Measurements from ENCODE around the gene TMIE.
"Not testable (repeated sequence)": the region's sequence is repeated elsewhere in the genome, so short reads cannot be mapped to it uniquely, and the experiment has no call there.

The TMIE gene

DNA sequence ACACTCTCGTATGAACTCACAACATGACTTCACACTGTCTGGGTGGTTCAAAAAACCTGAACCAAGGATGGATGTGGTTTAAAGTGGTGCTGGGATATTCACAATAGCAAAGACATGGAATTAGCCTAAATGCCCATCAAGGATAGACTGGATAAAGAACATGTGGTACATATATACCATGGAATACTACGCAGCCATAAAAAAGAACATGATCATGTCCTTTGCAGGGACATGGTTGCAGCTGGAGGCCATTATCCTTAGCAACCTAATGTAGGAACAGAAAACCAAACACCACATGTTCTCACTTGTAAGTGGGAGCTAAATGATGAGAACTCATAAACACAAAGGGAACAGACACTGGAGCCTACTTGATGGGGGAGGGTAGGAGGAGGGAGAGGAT is 19.8 kb downstream of the TMIE start:
- DNase-seq (ENCODE audit: low spot score) (no peak), FAIRE-seq (no peak)

DNA sequence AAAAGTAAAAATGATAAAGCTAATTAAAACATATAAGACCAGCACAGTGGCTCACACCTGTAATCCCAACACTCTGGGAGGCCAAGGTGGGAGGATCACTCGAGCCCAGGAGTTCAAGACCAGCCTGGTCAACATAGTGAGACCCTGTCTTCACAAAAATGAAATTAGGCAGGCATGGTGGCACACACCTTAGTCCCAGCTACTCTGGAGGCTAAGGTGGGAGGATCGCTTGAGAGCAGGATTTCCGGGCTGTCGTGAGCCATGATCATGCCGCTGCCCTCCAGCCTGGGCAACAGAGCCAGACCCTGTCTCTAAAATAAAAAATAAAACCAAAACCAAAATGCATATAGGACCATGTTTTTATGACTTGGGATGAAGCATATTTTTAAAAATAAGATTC is 21.3 kb downstream of the TMIE start:
- no peak for FAIRE-seq

DNA sequence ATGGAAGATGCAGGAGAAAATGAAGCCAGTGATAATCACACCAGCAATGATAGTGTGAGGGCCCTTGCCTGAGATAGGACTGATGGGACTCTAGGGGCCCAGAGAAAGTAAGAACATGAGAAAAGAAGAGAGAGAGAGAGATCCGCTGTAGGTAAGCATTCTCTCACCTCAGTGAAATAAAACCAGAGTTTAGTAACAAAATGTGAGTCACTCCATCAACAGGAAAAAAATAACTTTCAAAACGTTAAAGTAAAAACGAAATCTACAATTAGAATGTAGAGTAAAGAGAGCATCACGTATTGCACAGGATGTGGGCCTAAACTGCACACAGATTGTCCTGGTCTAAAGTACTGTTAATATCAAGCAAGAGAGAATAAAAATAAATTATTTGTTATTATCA is 23.2 kb downstream of the TMIE start:
- FAIRE-seq (no peak), DNase-seq (ENCODE audit: low spot score) (no peak)

More for the DNA sequence above, 21.3 kb downstream of the TMIE start:
- no peak for DNase-seq (ENCODE audit: low spot score)

DNA sequence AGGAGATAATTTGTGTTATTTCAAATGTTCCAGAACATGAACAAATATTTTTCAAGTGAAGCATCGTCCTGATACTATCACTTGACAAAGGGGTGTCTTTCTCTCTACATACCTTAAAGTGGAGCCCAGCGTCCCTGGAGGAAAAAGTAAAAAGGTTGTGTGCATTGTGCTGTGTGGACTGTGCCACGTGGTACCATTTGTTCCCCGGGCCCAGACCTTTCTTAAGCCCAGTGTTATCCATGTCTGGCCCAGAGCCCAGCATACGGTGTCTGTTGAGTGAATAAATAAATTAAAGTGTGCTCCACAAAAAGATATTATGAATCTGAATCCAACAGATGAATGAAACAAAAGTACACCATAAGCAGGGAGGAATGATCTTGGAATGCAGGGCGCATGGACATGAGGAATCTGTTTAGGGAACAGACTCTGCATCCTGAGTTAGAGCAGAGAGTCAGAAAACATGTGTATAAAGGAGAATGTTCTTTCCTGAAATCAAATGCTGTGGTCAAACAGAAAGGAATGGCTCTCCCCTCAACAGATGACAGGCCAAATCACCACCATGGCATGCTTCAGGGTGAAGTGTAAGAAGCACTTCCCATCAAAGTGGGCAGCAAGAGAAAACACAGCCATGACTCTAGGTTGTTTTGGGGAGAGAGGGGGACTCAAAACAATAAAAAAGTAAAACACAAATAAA is 24.6 kb downstream of the TMIE start:
- no peak for DNase-seq (ENCODE audit: low spot score)

DNA sequence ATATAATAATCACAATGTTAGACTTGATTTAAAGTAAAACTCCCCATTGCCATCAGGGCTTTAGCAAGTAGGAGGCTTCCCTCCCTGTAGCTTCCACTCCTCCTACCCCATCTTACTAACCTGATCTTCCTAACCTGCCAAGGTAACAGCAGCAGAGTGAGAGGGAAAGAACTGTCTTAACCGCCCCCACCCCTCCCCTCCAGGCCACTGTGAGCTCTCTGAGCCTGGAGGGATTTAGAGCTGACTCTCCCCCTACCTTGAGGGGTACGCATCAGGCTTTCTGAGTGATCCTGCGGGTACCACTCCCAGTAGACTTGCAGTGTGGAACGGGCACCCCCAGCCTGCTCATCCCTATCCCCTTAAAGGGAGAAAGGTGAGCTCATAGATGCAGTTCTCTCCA is 27.8 kb downstream of the TMIE start:
- DNase-seq (ENCODE audit: low spot score) (no peak), FAIRE-seq (no peak)

More for the DNA sequence above, 24.6 kb downstream of the TMIE start:
- no peak for FAIRE-seq

DNA sequence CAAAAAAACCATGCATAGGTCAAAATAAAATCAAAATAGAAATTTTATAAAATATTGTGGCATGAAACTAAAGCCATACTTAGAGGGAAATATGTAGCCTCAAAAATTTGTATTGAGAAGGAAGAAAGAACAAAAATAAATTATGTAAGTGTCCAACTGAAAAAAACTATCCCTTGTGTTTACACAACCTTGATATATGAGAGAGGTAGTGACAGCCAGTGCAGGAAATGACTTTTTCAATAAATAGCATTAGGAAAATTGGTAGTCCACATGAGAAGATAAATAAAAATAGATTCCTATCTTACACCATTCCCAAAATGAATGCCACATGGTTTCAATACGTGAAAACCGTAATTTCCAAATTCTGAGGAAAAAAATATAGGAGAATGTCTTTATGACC is 29.6 kb downstream of the TMIE start:
- FAIRE-seq (no peak), DNase-seq (ENCODE audit: low spot score) (no peak)

DNA sequence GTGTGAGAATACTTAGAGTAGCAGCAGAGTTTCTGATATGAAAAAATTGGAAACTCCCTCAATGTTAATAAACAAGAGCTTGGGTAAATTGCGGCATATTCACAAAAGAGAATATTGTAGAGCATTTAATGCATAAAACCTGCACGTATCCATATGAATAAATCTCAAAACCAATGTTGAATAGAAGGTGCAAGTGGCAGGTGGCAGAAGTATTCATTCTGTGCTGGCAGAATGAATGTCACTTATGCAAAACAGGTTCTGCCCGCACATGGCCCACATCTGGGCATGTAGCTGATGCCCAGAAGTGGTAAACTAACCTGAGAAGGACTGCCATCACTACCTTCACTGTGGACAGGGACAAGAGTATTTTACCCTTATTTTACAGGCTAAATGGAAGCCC is 30.6 kb downstream of the TMIE start:
- no peak for DNase-seq (ENCODE audit: low spot score)
- no peak for FAIRE-seq

DNA sequence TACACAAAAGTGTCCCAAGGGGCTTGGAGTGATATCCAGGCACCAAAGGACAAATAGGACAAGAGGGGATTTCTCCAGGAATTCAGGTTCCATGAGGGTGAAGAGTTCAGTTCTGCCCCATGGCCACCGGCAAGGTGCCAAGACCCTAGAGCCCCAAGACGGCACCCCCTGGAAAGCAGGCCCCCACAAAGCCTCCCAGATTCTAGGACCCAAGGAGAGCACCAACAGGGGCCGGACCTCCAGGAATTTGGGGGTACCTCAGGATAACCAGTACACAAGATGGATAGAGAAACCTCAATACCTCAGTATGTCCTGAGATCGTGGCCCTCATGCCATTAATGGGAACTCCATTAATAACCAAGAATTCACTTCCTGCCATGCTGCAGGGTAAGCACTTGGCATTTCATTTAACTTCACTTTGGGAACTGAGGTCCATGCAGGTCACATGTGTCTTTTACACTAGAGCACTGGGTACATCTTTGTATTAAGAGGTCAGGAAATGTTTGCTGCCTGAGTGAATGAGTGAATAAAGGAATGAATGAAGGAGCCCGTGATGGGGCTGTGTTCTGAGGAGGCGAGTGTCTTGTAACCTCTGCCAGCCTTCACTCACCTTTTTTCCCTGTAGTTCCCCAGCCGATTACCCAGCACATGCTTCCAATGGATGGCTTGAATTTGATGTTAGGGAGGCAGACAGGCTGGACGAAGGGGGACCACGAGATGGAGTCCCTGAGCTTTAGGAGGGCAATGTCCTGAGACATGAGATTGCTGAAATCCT is 32.0 kb downstream of the TMIE start:
- DNase-seq (ENCODE audit: low spot score) = no peak
- FAIRE-seq = no peak

DNA sequence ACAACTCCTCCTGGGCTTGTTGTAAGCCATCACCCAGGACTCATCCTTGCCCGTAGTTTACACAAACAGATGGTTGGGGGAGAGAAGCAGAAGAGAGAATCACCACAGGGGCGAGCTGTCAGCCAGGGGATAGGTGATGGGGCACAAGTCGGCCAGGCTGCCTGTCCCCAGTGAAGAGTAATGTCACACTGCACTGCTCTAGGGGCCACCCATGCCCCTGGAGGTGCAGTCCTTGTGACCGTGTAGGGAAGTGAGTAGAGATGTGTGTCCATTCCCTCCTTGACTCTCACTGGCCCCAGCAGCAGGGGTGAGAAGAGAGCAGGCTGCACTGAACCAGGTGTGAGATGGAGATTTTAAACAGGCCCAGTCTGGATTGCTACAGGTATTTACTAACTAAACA is 33.6 kb downstream of the TMIE start:
- no peak for DNase-seq (ENCODE audit: low spot score)

DNA sequence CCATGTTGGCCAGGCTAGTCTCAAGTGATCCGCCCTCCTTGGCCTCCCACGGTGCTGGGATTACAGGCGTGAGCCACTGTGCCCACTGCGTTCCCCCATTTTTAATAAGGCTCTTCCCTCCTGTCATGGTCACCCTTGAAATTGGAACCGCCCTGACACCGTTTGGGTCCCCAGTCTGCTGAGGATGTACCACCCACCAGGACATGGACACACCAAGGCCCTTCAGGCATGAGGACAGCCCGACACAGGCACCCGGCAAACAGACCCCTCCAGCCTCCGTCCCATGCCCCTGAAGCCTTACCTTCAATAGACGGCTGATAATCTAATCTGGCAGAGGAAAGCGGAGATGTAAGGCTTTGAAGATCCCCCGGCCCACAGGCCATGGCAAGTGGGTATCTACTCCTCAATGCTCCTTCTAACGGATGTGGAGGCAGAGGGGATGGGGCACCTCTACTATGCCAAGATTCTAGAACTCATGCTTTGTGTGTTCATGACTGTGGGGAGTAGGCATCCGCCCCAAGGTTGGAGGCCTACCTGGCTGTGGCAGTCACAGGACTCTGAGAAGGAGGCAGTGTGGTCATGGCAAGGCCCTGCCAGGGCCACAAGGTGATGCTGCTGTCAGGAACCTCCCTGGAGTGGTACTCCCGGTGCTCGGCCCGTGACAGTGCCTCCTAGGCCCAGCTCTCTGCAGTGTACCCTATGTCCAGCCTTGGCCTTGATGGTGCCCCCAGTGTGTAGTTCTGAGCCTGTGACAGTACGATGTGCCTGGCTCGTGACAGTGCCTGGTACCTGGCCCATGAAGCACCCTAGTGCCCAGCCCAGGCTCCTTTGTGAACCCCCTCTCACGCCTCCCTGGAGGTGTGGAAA is 35.0 kb downstream of the TMIE start:
- no peak for FAIRE-seq
- no peak for DNase-seq (ENCODE audit: low spot score)

More for the DNA sequence above, 33.6 kb downstream of the TMIE start:
- no peak for FAIRE-seq

DNA sequence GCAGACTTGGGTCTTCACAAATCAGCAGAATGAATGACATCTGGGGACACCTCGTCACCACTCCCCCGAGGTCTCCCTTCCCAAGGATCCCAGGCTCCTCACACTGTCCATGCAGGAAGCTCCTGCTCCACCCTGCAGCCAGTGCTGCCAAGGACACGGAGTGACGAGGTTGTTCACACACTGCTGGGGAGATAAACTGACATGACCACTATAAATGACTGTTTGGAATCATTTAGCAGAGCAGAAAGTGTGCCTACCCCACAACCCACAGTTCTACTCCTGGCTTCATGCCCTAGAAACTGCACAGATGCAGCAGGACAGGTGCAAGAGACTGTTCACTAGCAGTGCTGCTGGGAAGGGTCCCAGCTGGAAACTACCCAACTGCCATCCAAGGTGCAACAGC is 36.1 kb downstream of the TMIE start:
- FAIRE-seq (no peak), DNase-seq (ENCODE audit: low spot score) (no peak)

DNA sequence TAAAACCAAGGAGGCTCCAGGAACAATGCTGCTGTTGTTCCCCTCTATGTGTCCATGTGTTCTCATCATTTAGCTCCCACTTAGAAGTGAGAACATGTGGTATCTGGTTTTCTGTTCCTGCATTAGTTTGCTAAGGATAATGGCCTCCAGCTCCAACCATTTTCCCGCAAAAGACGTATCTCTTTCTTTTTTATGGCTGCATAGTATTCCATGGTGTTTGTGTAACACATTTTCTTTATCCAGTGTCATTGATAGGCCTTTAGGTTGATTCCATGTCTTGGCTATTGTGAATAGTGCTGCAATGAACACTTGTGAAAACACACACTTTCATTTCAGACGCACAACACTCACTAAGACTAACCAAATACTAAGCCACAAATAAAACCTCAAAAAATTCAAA is 38.4 kb downstream of the TMIE start:
- DNase-seq (ENCODE audit: low spot score); FAIRE-seq: not testable (repeated sequence)

DNA sequence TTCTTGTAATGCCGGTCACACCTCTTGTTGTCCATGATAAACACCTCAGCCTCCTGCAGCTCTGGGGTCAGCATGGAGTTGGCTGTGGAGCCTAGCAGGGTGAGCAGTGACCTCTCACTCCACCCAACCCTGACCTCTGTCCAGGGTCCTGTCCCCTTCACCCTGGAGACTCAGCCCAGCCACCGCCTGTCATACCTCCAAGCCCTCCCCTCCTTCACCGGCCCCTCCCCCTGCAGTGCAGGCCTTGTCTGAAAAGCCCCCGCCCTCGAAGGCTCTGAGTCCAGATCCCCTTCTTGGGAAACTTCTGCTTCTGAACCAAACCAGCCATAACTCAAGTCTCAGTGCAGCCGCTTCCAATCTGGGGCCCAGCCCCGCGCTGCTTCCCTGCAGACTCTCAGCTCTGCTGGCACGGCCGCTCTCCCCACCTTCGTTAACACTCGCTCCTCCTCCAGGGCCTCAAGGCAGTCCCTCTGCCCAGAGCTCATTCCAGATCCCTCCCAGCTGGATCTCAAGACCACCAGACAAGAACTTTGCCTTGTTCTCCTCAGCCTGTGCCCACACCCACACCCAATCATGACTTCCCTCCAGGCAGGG is 41.9 kb downstream of the TMIE start:
- FAIRE-seq = no peak

DNA sequence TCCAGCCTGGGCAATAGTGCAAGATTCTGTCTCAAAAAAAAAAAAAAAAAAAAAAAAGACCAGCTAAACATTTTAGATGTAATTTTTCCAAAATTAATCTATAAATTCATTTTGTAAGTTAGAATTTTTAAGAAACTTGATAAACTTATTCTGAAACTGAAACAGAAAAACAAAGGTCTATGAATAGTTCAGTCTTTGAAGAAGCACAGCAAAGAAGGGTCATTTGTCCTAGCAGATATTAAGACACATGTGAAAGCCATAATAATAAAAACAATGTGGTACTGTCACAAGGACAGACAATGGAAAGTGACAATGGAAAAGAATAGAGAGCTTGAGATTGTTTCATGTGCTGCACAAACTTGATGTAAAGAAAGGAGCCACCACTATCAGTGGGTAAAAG is 45.5 kb downstream of the TMIE start:
- FAIRE-seq (no peak), DNase-seq (ENCODE audit: low spot score) (no peak)

More for the DNA sequence above, 41.9 kb downstream of the TMIE start:
- no peak for DNase-seq (ENCODE audit: low spot score)

DNA sequence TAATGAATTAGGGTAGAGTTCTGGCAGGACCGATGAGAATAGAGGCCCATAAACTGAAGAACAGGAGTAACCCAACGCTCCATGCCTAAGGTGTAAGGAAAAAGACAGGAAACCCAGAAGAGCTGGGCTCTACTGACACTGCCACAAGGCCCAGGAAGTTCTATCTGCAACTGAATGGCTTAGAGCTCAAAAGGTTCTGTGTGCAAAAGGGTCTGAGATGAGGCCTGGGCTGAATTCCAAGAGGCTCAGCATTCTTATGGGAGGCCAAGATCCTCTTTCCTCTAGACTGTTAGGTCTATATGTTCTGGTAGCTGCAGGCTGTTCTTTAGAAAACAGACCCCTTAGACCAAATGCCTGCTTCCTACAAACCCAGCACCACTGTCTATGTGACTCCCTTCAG is 47.0 kb downstream of the TMIE start:
- FAIRE-seq (no peak), DNase-seq (ENCODE audit: low spot score) (no peak)

DNA sequence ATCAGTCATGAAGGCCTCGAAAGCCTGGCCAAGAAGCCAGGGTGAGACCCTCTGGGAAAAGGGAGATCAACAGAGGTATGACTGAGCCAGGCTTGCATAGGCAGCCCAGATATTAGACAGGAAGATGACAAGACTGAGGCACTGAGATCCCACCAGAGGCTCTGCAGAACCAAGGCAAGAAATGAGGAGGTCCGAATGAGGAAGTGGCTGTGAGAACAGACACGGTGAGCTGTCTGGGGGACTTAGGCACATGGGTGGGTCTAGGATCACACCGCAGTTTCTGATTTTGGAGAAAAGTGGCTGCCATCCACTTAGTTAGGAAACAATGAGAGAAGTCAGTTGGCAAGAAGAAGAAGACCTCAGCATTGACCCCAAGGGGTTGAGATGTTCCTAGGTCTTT is 47.9 kb downstream of the TMIE start:
- DNase-seq (ENCODE audit: low spot score) (no peak), FAIRE-seq (no peak)

DNA sequence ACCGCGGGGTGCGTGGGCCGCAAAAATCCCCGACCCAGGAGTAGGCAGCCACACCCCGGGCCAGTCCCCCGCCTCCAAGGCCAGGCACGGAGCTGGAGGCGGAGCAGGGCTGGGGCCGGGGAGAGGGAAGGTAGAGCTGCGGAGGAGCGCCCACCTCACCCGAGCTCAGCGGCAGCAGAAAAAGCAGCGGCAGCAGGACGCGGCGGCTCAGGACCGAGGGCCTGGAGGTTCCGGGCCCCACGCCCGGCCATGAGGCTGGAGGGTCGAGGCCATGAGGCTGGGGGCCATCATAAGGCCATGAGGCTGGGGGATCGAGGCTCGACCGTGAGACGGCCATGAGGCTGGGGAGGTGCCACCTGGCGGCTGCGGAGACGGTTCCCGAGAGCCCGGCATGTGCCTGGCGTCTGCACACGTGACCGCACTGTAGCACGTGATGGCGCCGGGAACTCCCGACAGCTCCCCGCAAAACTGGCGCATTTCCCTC is 49.4 kb downstream of the TMIE start:
- FAIRE-seq = no peak
- no peak for DNase-seq (ENCODE audit: low spot score)

DNA sequence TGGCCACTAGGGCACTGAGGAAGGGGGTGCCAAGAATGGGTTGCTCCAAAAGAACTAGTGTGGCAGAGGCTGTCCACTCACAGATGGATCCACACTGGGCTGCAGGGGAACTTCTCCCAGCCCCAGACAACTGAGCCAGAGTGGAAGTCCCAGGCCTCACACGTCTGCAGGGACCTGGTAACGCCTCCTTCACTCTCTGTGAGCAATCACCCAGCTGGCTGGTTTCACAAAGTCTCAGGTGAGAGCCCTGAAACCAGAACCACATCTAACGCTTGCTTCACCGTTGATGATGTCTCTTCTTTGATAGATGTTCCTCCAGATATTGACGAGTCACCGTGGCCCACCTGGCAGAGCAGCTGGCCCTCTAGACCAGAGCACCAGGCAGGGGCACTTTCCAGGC is 51.9 kb downstream of the TMIE start:
- not testable (repeated sequence) for FAIRE-seq; DNase-seq (ENCODE audit: low spot score)

DNA sequence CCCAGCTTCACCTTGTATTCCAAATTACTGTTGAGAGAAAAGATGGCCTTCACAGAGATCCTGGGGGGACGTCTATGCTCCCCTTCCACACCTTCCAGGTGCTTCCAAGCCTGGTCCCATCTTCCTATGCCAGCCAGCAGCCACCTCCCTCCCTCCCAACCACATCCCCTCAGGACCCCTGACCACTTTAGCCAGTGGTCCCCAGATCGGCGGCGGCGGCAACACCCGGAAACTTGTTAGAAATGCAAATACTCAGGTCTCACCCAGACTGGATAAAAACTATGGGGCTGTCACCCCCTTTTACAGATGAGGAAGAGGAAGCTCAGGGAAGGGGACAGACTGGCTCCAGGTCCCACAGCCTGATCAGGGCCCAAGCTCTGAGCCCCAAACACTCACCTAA is 54.5 kb downstream of the TMIE start:
- FAIRE-seq = no peak
- no peak for DNase-seq (ENCODE audit: low spot score)

DNA sequence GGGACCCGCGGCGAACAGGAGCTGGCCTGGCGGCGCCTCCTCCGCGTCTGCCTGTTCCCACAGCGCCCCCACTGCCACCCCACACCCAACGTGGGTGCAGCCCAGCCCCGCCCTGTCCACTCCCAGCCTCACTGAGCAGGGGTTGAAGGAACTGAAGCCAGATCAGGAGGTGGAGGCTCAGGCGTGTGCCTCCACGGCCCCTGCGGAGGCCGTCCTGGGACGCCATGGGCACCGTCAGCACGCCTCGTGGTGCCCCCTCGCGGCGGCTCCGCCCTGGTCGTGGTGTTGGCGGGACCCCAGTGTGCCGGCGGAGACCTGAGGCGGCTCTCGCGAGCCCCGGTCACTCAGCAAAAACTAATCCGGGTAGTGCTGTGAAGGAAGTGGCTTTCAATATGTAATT is 55.5 kb downstream of the TMIE start:
- no peak for DNase-seq (ENCODE audit: low spot score)
- FAIRE-seq = no peak

Measured in urothelium cell line (cell line).